GM21737 (cell line): ENCODE results near the gene KLHL33.
"Not testable (repeated sequence)": the region's sequence is repeated elsewhere in the genome, so short reads cannot be mapped to it uniquely, and the experiment has no call there.

Experiments used
- ATAC-seq: cut with Tn5 transposase; IDR thresholded peaks from one replicate; pipeline ENCODE4 v1.9.1; 2021; ENCODE audit warnings: mild to moderate bottlenecking, moderate library complexity; ENCODE audit not compliant: unreplicated experiment

Gene KLHL33

GRCh38 chr14:20454516-20455354, 18.8 kb upstream of the KLHL33 start, which contains the start of the genes APEX1 and OSGEP:
Gene APEX1 (plus strand): TSS chr14:20455226. CDS start chr14:20455646, 420 bp downstream.
Gene OSGEP (minus strand): TSS chr14:20454812. CDS start chr14:20454683, 129 bp downstream.
- ATAC-seq = peak; percentile 74

- ATAC-seq = not testable (repeated sequence)
These were observed 16.9 kb upstream of the KLHL33 start for GRCh38 chr14:20452831-20453230.

- no peak for ATAC-seq
These were observed 10.9 kb upstream of the KLHL33 start for GRCh38 chr14:20446889-20447288.

GRCh38 chr14:20443650-20444049, 7.7 kb upstream of the KLHL33 start:
- ATAC-seq = not testable (repeated sequence)

GRCh38 chr14:20441461-20441860, 5.5 kb upstream of the KLHL33 start:
- no peak for ATAC-seq

GRCh38 chr14:20440882-20441281, 4.9 kb upstream of the KLHL33 start:
- no peak for ATAC-seq

GRCh38 chr14:20440465-20440864, 4.5 kb upstream of the KLHL33 start:
- no peak for ATAC-seq

GRCh38 chr14:20438664-20439063, 2.7 kb upstream of the KLHL33 start:
- no peak for ATAC-seq

GRCh38 chr14:20436363-20436755, 393 bp upstream of the KLHL33 start:
- no peak for ATAC-seq

- ATAC-seq = no peak
These were observed 1.0 kb downstream of the KLHL33 start for GRCh38 chr14:20434701-20435581.

GRCh38 chr14:20429801-20430669, 5.9 kb downstream of the KLHL33 start:
- ATAC-seq = no peak

- ATAC-seq = no peak
These were observed 7.2 kb downstream of the KLHL33 start for GRCh38 chr14:20428802-20429201.

- peak; percentile 27 for ATAC-seq
These were observed 8.0 kb downstream of the KLHL33 start for GRCh38 chr14:20428010-20428365.

GRCh38 chr14:20427231-20428009, 8.5 kb downstream of the KLHL33 start:
- peak; percentile 78 for ATAC-seq

- no peak for ATAC-seq
These were observed 11.1 kb downstream of the KLHL33 start for GRCh38 chr14:20424851-20425250.

GRCh38 chr14:20422886-20423285, 13.1 kb downstream of the KLHL33 start:
- ATAC-seq = no peak

GRCh38 chr14:20421267-20421666, 14.7 kb downstream of the KLHL33 start:
- no peak for ATAC-seq

GRCh38 chr14:20419419-20419818, 16.5 kb downstream of the KLHL33 start:
- ATAC-seq = no peak

GRCh38 chr14:20418501-20418909, 17.5 kb downstream of the KLHL33 start:
- no peak for ATAC-seq
